HG02840 (cell line): ENCODE data around the gene TRIM34.
A peak's percentile ranks its signal among the peaks of the same experiment; 100 is the strongest.
"Not testable (repeated sequence)": the region's sequence is repeated elsewhere in the genome, so short reads cannot be mapped to it uniquely, and the experiment has no call there.

Experiments
- ATAC-seq: cut with Tn5 transposase; IDR thresholded peaks from one replicate; pipeline ENCODE4 v1.9.1; 2021; ENCODE audit warnings: mild to moderate bottlenecking, moderate library complexity, moderate number of reproducible peaks; ENCODE audit not compliant: unreplicated experiment, low FRiP score

The TRIM34 gene

DNA sequence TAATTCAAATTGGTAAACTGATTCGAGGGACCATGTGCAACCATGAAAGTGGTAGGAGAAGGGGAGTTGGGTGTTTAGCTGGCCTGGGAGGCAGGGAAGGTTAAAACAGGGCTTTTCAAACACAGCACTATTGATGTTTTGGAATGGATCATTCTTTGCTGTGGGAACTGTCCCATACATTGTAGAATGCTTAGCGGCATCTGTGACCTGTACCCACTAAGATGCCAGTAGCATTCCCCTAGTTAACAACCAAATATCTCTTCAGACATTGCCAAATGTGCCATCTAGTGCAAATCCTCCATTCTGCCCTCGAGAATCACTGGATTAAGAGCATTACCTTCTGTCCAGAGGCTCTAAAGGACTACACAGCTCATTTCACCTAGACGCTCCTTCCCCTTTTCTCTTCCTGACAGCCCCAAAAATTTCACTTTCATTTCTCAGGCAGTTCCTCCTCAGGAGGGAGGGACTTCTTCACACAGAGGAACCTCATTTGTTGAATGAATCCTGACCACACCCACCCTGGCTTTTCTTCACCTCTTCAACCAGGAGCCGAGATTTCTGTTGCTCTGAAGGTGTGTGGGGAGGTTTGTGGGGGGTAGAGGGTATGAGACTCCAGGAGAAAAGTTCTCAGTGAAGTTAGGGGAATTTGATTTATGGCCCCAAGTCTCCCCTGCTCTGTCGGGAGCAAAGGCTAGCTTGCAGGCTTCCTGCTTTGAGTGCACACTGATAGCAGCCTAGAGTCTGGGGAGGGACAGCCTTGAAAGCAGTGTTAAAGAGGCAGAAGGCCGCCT is at the start of gene TRIM34:
Gene TRIM34 (plus strand): TSS at position 513 of the 791 bp plus-strand sequence. CDS start 7,331 bp downstream, outside the sequence.
- peak; percentile 98 for ATAC-seq

- ATAC-seq, result no peak
Observed at GRCh38 chr11:5575152-5575551, 49.6 kb upstream of the TRIM34 start.

DNA sequence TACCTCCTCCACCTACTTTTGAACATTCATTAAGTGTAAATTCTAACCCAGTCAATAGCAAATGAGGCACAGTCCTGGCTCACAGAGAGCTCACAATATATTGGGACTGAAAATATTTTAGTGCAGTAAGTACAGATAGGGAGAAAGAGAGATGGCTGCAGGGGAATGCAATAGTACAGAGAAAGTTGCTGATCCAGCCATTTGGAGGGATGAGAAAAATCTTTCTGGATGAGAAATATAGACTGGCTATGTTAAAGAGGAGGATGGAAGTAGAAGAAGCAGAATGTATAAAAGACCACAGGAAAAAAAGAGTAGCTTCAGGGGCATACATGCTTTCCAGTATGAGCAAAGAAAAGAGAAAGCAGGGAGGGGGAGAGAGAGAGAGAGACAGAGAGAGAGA is 47.7 kb upstream of the TRIM34 start:
- no peak for ATAC-seq

DNA sequence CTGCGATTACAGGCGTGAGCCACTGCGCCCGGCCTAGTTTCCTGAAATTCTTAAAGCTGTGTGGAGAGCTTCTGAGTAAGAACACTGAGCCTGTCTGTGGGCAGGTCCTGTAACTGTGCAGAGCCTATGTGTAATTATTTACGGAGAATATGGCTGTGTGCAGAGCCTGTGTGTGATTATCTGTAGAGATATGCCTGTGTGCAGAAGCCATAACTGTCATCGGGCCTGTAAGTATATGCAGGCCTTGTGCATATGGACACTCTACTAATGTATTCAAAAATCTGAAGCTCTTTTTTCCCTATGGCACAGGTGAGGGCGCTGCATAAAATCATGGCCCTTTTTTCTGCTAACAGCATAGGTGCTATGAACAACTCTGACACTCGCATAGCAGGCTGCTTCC is 44.2 kb upstream of the TRIM34 start, which contains the start of gene OR52B6:
Gene OR52B6 (plus strand): TSS at position 301 of the 400 bp plus-strand sequence. CDS start 0 bp downstream, at position 301.
- ATAC-seq, result no peak

- no peak for ATAC-seq
Observed at GRCh38 chr11:5581014-5581413, 43.8 kb upstream of the TRIM34 start.

DNA sequence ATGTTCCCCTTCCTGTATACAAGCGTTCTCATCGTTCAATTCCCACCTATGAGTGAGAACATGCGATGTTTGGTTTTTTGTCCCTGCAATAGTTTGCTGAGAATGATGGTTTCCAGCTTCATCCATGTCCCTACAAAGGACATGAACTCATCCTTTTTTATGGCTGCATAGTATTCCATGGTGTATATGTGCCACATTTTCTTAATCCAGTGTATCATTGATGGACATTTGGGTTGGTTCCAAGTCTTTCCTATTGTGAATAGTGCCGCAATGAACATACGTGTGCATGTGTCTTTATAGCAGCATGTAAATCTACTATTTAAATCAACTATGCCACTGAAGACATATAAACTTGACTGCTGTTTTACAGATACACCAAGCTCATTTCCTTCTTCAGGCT is 40.3 kb upstream of the TRIM34 start:
- not testable (repeated sequence) for ATAC-seq

DNA sequence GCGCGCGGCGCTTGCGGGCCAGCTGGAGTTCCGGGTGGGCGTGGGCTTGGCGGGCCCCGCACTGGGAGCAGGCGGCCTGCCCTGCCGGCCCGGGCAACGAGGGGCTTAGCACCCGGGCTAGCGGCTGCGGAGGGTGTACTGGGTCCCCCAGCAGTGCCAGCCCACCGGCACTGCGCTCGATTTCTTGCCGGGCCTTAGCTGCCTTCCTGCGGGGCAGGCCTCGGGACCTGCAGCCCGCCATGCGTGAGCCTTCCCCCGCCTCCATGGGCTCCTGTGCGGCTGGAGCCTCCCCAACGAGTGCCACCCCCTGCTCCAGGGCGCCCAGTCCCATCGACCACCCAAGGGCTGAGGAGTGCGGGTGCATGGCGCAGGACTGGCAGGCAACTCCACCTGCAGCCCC is 34.9 kb upstream of the TRIM34 start:
- not testable (repeated sequence) for ATAC-seq

- ATAC-seq, result no peak
Observed at GRCh38 chr11:5591613-5592012, 33.2 kb upstream of the TRIM34 start.

- no peak for ATAC-seq
Observed at GRCh38 chr11:5592615-5593014, 32.2 kb upstream of the TRIM34 start.

- no peak for ATAC-seq
Observed at GRCh38 chr11:5593146-5593545, 31.7 kb upstream of the TRIM34 start.

GRCh38 chr11:5596607-5597201 is 28.1 kb upstream of the TRIM34 start, which contains the start of gene TRIM6:
TRIM6 (plus strand) TSS chr11:5596637; CDS start chr11:5596898, 261 bp downstream.
- ATAC-seq, result peak; percentile 41

DNA sequence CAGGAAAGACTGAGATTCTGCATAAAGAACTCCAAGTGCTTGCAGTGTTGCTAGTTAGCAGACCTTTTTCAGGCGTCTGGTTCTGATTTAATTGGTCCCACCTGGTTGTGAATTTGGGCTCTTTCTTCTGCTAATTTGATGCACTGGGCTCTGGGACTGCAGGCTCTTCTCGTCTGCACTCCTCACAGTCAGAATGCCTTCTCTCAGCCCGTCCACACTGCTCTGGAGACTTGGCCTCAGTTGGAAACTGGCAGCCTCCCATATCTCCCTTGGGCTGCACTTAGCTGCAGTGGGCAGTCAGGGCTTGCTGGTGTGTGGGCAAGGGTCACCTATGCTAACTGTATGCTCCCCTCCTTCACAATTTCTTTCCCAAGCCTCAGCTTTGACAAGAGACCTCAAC is 26.8 kb upstream of the TRIM34 start:
- ATAC-seq, result no peak

GRCh38 chr11:5600374-5600851 is 24.4 kb upstream of the TRIM34 start:
- peak; percentile 83 for ATAC-seq

- not testable (repeated sequence) for ATAC-seq
Observed at GRCh38 chr11:5602791-5603190, 22.0 kb upstream of the TRIM34 start.

DNA sequence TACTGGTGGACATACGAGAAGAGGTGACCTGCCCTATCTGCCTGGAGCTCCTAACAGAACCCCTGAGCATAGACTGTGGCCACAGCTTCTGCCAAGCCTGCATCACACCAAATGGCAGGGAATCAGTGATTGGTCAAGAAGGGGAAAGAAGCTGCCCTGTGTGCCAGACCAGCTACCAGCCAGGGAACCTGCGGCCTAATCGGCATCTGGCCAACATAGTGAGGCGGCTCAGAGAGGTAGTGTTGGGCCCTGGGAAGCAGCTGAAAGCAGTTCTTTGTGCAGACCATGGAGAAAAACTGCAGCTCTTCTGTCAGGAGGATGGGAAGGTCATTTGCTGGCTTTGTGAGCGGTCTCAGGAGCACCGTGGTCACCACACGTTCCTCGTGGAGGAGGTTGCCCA is 21.5 kb upstream of the TRIM34 start:
- ATAC-seq, result no peak

- no peak for ATAC-seq
Observed at GRCh38 chr11:5604896-5605295, 19.9 kb upstream of the TRIM34 start.

DNA sequence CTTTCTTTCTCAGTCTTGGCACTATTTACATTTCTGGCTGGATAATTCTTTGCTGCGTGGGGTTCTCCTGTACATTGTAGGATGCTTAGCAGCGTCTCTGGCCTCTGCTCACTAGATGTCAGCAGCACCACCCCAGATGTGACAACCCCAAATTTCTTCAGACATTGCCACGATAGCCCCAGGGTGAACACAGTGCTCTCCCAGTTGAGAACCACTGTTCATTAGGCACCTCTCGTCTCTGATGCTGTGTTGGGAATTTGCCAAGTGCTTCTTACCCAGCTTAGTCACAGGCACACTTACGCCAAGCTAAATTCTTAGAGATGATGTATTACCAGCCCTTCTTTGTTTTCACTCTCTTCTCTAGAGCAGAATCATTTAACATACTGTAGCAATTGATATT is 19.0 kb upstream of the TRIM34 start:
- ATAC-seq, result no peak

GRCh38 chr11:5608808-5609207 is 16.0 kb upstream of the TRIM34 start:
- no peak for ATAC-seq

DNA sequence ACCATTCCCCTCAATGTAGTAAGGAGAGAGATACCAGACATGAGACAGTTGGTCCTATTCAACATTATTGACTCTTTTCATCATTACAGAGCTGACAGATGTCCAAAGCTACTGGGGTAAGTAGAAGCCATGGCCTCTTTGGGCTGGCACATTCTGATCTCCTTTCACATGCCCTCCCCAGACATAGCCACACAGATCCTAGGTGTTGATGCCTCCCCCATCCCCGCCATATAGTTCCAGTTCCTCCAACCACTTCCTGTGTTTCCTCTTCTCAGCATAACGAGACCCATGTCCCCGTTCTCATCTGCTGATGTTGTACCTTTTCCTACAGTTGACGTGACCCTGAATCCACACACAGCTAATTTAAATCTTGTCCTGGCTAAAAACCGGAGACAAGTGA is 14.4 kb upstream of the TRIM34 start:
- no peak for ATAC-seq

GRCh38 chr11:5611627-5612026 is 13.2 kb upstream of the TRIM34 start:
- no peak for ATAC-seq

DNA sequence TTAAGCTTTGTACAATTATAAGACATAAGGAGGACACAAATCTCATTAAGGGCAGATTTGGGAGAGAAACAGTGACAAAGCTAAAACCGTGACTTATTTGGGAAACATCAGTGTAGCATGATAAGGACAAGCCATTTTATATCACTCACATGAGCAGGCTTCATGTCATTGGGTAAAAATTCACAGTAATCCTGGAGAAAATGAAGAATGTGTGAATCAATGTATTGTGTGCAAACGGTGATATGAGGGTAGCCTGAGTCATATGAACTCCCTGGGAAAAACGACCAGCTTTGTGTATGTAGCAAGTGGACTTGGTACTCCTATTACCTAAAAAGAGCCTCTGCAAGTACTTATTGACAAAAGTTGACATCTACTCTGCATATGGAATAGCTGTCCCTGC is 6.0 kb upstream of the TRIM34 start:
- no peak for ATAC-seq
